Kidney capillary endothelial cell (primary cell): ENCODE measurements around the gene PDE5A.
"Not testable (repeated sequence)": the region's sequence is repeated elsewhere in the genome, so short reads cannot be mapped to it uniquely, and the experiment has no call there.

Experiments
- DNase-seq: peaks from one replicate; pipeline ENCODE4 v3.0.0-alpha.2; 2018; ENCODE audit warnings: low spot score

PDE5A gene

GRCh38 chr4:119646347-119647071, 17.9 kb upstream of the PDE5A start:
- no peak for DNase-seq

GRCh38 chr4:119643306-119644042, 14.9 kb upstream of the PDE5A start:
- DNase-seq, result no peak

- no peak for DNase-seq
Observed at GRCh38 chr4:119641765-119642164, 13.2 kb upstream of the PDE5A start.

- DNase-seq, result no peak
Observed at GRCh38 chr4:119638359-119638758, 9.8 kb upstream of the PDE5A start.

GRCh38 chr4:119636851-119637250, 8.2 kb upstream of the PDE5A start:
- not testable (repeated sequence) for DNase-seq

GRCh38 chr4:119632216-119632615, 3.6 kb upstream of the PDE5A start:
- no peak for DNase-seq

- DNase-seq, result no peak
Observed at GRCh38 chr4:119629142-119629471, 503 bp upstream of the PDE5A start.

GRCh38 chr4:119627267-119628255, 1.0 kb downstream of the PDE5A start:
- DNase-seq, result peak; percentile 34

- no peak for DNase-seq
Observed at GRCh38 chr4:119626943-119627266, 1.7 kb downstream of the PDE5A start.

- no peak for DNase-seq
Observed at GRCh38 chr4:119626420-119626819, 2.2 kb downstream of the PDE5A start.

GRCh38 chr4:119625761-119626160, 2.8 kb downstream of the PDE5A start:
- DNase-seq, result no peak

GRCh38 chr4:119624356-119624755, 4.2 kb downstream of the PDE5A start:
- DNase-seq, result no peak

GRCh38 chr4:119623025-119623424, 5.6 kb downstream of the PDE5A start:
- DNase-seq, result no peak

GRCh38 chr4:119615068-119615719, 13.4 kb downstream of the PDE5A start:
- no peak for DNase-seq

GRCh38 chr4:119604266-119604665, 24.3 kb downstream of the PDE5A start:
- no peak for DNase-seq

GRCh38 chr4:119602366-119602765, 26.2 kb downstream of the PDE5A start:
- no peak for DNase-seq

- no peak for DNase-seq
Observed at GRCh38 chr4:119598521-119598920, 30.1 kb downstream of the PDE5A start.

- no peak for DNase-seq
Observed at GRCh38 chr4:119597377-119597776, 31.2 kb downstream of the PDE5A start.

GRCh38 chr4:119593698-119594097, 34.9 kb downstream of the PDE5A start:
- no peak for DNase-seq

GRCh38 chr4:119592830-119593229, 35.8 kb downstream of the PDE5A start:
- no peak for DNase-seq

GRCh38 chr4:119589165-119589564, 39.4 kb downstream of the PDE5A start:
- DNase-seq, result no peak

GRCh38 chr4:119587796-119588195, 40.8 kb downstream of the PDE5A start:
- no peak for DNase-seq
